HG03378 (cell line): ENCODE measurements around the gene RSPH1.

Experiments used
- ATAC-seq: cut with Tn5 transposase; IDR thresholded peaks from one replicate; pipeline ENCODE4 v1.9.1; 2021; ENCODE audit warnings: mild to moderate bottlenecking, moderate library complexity; ENCODE audit not compliant: unreplicated experiment

Gene RSPH1

DNA sequence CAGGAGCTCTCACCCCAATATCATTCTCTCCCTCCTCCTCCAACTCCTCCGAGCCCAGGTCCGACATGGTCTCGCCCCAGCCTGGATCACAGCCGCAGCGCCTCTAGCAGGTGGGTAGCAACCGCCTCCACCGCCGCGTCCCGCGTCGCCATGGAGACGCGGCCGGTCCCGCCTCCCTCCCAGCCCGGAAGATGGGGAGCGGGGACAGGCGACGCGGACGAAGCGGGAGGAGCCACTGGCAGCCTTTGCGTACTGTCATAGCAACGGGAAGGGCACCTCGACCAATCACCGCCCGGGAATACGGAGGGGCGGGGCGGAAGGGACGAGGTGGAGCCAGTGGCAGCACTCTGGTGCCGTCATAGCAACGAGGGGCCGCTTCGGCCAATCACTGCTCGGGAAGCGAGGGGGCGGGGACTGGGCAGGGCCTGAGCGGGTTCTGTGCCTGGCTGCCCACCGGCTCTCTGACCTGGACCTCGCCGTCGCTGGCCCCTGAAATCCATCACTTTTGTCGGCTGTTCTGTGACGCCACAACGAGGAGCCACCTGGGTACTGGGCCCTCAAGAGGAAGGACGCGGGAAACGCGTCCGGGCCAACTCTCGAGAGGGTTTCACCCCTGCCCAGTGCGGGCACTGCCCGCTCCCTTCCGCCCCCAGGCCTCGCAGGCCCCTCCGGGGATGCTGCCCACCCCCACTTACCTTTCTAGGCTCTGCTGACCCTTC, at the start of gene RSPH1:
RSPH1 (minus strand) TSS at position 105 of the 719 bp plus-strand sequence; CDS start at position 67, 38 bp downstream.
- ATAC-seq = peak; percentile 96

DNA sequence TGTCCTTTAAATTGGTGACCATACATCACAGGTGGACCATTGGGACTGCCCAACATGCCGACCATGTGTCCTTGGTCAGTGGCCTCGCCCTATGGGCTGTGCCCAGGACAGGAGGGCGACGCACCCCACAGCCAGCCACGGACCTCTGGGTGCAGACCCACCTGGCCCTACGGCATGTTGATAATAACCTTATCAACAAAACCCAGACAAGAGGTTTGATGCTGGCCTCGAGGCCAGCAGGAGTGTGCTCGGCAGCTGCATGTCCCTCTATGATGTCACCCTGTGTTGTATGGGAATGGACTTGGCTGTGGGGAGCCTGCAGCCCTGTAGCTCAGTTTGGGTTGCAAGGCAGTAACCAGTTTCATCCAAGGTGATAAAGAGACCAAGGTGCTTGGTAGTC, 49.7 kb upstream of the RSPH1 start:
- no peak for ATAC-seq

GRCh38 chr21:42545317-42545716, 49.3 kb upstream of the RSPH1 start:
- no peak for ATAC-seq

DNA sequence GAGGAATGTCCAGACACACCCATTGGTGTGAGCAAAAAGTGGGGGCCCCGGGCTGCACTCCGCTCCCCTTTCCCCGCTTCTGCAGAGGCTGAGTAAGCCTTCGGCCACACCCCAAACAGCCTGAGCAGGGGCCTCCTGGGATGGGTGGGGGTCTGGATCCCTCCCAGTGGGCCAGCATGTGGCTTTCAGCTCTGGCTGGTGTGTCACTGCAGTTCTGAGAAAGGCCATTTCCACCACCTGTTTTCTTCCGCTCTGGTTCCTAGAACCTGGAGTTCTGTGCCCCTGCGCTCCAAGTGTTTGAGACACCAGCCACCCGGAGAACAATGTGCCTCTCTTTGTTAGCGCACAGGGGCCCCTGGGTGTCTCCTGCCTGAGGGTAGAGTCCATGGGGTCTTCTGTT, 48.5 kb upstream of the RSPH1 start:
- ATAC-seq = no peak

- no peak for ATAC-seq
These were observed 47.3 kb upstream of the RSPH1 start for GRCh38 chr21:42543106-42543847.

DNA sequence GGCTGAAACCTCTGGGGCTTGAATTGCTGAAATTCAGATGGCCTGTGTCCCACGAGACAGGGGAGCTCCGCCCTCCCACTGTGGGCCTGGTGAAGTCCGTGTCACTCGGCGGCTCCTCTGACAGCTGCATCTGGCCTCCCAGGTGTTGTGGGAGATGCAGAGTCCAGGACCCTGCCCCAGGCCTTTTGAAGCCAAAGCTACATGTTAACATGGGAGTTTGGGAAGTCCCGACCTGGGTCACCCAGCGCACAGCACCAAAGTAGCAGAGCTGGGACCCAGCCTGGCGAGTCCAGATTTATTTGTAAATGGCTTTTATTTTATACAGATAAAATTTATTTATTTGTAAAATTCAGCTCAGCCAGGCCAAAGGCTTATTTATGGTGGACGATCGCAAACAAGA, 46.6 kb upstream of the RSPH1 start:
- ATAC-seq = no peak

- ATAC-seq = no peak
These were observed 46.2 kb upstream of the RSPH1 start for GRCh38 chr21:42542196-42542595.

GRCh38 chr21:42541618-42542017, 45.6 kb upstream of the RSPH1 start:
- ATAC-seq = no peak

- no peak for ATAC-seq
These were observed 45.1 kb upstream of the RSPH1 start for GRCh38 chr21:42541174-42541573.

- no peak for ATAC-seq
These were observed 44.4 kb upstream of the RSPH1 start for GRCh38 chr21:42540396-42540795.

DNA sequence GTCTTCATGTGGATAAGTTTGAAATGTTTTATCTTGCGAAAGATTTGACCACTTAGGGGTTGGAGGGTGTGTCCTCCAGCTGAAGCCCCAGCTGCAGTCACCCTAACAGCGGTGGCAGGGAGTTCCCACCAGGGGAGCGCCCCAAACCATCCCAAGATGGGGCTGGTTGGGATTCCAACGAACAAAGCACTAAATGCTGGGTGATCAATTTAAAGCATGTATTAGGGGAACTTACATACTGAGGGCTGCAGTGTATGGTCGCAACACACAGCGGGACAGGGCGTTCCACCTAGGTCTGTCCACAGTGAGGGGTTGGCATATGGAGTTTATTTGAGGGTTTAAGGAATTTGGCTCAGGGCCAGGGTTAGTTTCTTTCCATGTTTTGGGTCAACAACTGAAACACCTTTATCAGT, 43.9 kb upstream of the RSPH1 start:
- no peak for ATAC-seq

GRCh38 chr21:42539342-42539741, 43.3 kb upstream of the RSPH1 start:
- no peak for ATAC-seq

- no peak for ATAC-seq
These were observed 42.7 kb upstream of the RSPH1 start for GRCh38 chr21:42538479-42539275.

- ATAC-seq = no peak
These were observed 41.2 kb upstream of the RSPH1 start for GRCh38 chr21:42537106-42537742.

- no peak for ATAC-seq
These were observed 40.6 kb upstream of the RSPH1 start for GRCh38 chr21:42536601-42537000.

GRCh38 chr21:42535602-42536171, 39.7 kb upstream of the RSPH1 start:
- ATAC-seq = peak; percentile 68

DNA sequence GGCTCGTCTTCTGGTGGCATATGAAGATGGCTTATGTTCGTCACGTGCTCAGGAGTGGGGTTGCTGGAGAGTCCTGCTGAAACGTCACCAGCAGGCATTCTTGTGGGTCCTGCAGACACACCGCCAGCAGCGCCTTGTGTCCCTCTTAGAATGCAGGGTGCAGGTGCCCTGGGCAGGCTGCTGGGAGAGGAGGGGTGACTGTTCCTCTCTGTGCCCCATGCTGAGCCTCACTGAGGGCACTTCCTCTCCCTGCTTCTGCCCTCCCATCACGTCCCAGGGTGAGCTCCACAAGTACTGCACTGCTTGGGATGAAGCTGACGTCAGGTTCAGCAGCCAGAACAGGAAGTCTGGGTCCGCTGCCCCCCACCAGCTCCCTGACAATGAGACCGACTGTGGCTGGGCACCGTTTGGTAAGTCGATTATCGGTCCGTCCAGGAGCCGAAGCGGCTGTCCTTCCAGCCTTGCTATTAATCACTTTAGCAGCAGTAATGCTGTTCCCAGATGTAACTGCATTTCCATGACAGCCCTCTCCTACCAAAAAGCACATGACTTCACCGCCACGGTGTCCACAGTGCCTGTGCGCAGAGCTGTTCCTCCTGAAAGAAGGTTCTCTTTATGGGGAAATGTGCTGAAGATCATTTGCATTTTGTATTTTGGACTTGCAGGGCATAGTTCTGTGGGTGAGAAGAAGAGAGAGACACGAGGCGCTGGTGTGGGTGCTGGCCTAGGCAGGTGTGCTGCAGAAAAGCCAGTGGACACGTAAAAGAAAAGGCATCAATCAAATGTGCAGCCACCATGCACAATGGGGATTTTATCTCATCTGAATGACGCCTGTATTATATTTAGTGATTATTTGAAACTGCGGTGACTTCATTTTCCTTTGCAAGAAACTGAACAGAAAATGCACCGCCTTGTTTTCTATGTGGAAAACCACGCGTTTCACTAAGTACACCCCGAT, 38.7 kb upstream of the RSPH1 start:
- ATAC-seq = no peak

- ATAC-seq = no peak
These were observed 37.9 kb upstream of the RSPH1 start for GRCh38 chr21:42533963-42534355.

- no peak for ATAC-seq
These were observed 37.4 kb upstream of the RSPH1 start for GRCh38 chr21:42533306-42533962.
